Measurements from ENCODE around the gene S100A5.
A peak's percentile ranks its signal among the peaks of the same experiment; 100 is the strongest.

GRCh38 chr1:153494976-153495535 lies 45.7 kb downstream of the S100A5 start:
- no peak for TF ChIP-seq EZH2 (IDR thresholded peaks at IDR 0.05; ENCODE audit: insufficient read depth, low read length)
- TF ChIP-seq, protein P1, sequence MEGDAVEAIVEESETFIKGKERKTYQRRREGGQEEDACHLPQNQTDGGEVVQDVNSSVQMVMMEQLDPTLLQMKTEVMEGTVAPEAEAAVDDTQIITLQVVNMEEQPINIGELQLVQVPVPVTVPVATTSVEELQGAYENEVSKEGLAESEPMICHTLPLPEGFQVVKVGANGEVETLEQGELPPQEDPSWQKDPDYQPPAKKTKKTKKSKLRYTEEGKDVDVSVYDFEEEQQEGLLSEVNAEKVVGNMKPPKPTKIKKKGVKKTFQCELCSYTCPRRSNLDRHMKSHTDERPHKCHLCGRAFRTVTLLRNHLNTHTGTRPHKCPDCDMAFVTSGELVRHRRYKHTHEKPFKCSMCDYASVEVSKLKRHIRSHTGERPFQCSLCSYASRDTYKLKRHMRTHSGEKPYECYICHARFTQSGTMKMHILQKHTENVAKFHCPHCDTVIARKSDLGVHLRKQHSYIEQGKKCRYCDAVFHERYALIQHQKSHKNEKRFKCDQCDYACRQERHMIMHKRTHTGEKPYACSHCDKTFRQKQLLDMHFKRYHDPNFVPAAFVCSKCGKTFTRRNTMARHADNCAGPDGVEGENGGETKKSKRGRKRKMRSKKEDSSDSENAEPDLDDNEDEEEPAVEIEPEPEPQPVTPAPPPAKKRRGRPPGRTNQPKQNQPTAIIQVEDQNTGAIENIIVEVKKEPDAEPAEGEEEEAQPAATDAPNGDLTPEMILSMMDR (IDR thresholded peaks at IDR 0.05; ENCODE audit: insufficient read depth, low read depth, low read length), result peak; percentile 86
